Right atrium auricular region (tissue), 2 donors: ENCODE data around the gene RNF40. TPM values are rescaled to one million over a fixed set of nuclear protein-coding genes. Genes with fewer than 3 reads are reported as not detected.

Experiments
- DNase-seq: peaks from one replicate; pipeline ENCODE4 v3.0.0-alpha.2; 2019; ENCODE audit warnings: low spot score
- H3K27ac ChIP-seq, 2 donors: fragments of 200-600 bp; sonication (generic); 1 replicate in 1 of 2; 2 replicates in 1 of 2; pipeline ENCODE4 v1.5.1; 2016 to 2019
- H3K27me3 ChIP-seq, 2 donors: fragments of 200-600 bp; sonication (generic); one replicate each; pipeline versions ENCODE4 v1.5.1 to v1.6.0; 2017 to 2019
- H3K36me3 ChIP-seq: fragments of 200-600 bp; sonication (generic); one replicate; pipeline ENCODE4 v1.5.1; 2016
- H3K4me1 ChIP-seq, 2 donors: fragments of 200-600 bp; sonication (generic); one replicate each; pipeline versions ENCODE4 v1.5.1 to v1.6.0; 2017 to 2019
- H3K4me3 ChIP-seq, 2 donors: fragments of 200-600 bp; sonication (generic); 1 replicate in 1 of 2; 2 replicates in 1 of 2; pipeline ENCODE4 v1.5.1; 2017 to 2019; ENCODE audit warnings: mild to moderate bottlenecking in 1 of 2, moderate library complexity in 1 of 2
- H3K9me3 ChIP-seq, 2 donors: fragments of 200-600 bp; sonication (generic); one replicate each; pipeline ENCODE4 v1.5.1; 2019
- total RNA-seq, 2 donors: library from RNA; depleted of rRNA; stranded (reverse); fragments of >200 nt; gene quantifications; one replicate each; pipeline ENCODE4 v1.1.0, GENCODE V29; 2016
- TF ChIP-seq, protein P1 (sequence below), 2 donors: fragments of 200-600 bp; sonication (generic); IDR thresholded peaks; one replicate each; pipeline ENCODE4 v1.5.1; 2019; ENCODE audit warnings: antibody characterized with exemption in 2 of 2

The RNF40 gene
- total RNA-seq, 2 donors from 2014 or later: 48.5 to 59.5 TPM

- H3K27me3 ChIP-seq: no peaks in the 10 kb centered on the region
- no peak for DNase-seq
Observed at GRCh38 chr16:30783280-30784109, 21.4 kb downstream of the RNF40 start.

DNA sequence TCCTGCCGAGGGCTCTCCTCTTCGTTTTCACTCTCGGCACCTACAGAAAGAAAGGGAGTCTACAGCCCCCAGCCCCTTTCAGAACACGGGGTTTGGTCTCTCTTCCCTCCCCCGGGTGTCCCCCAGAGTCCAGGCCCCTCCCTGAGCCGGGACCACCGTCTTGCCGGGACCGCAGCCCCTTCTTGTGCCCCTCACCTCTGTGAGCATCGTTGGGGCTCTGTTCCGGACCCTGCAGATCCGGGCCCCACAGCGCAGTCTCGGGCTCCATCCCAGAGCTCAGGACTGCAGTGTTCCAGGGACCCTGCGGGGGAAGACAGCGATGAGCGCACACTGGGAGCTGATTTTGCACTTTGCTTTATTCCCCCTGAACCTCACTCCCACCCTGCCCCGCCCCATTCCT lies 22.1 kb downstream of the RNF40 start:
- DNase-seq: no peak
- no peaks in the 10 kb centered on the region for H3K27me3 ChIP-seq
- no peak overlapping the region for H3K27ac ChIP-seq
- no peak overlapping the region for H3K4me3 ChIP-seq
- no peaks in the 10 kb centered on the region for H3K9me3 ChIP-seq
- H3K36me3 ChIP-seq: peaks cover 25% of the 10 kb centered on the region
- H3K4me1 ChIP-seq: peaks cover 0 to 25% of the 10 kb centered on the region in 2 donors
- TF ChIP-seq, protein P1, sequence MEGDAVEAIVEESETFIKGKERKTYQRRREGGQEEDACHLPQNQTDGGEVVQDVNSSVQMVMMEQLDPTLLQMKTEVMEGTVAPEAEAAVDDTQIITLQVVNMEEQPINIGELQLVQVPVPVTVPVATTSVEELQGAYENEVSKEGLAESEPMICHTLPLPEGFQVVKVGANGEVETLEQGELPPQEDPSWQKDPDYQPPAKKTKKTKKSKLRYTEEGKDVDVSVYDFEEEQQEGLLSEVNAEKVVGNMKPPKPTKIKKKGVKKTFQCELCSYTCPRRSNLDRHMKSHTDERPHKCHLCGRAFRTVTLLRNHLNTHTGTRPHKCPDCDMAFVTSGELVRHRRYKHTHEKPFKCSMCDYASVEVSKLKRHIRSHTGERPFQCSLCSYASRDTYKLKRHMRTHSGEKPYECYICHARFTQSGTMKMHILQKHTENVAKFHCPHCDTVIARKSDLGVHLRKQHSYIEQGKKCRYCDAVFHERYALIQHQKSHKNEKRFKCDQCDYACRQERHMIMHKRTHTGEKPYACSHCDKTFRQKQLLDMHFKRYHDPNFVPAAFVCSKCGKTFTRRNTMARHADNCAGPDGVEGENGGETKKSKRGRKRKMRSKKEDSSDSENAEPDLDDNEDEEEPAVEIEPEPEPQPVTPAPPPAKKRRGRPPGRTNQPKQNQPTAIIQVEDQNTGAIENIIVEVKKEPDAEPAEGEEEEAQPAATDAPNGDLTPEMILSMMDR (IDR thresholded peaks at IDR 0.05): no peak

More at GRCh38 chr16:30783280-30784109, 21.4 kb downstream of the RNF40 start:
- Histone ChIP-seq H3K4me1 (peaks cover 0 to 25% of the 10 kb centered on the region in 2 donors), H3K9me3 (no peaks in the 10 kb centered on the region), H3K4me3 (no peak overlapping the region), H3K36me3 (peaks cover 25% of the 10 kb centered on the region), H3K27ac (no peak overlapping the region)
- TF ChIP-seq, protein P1 (IDR thresholded peaks at IDR 0.05): no peak

DNA sequence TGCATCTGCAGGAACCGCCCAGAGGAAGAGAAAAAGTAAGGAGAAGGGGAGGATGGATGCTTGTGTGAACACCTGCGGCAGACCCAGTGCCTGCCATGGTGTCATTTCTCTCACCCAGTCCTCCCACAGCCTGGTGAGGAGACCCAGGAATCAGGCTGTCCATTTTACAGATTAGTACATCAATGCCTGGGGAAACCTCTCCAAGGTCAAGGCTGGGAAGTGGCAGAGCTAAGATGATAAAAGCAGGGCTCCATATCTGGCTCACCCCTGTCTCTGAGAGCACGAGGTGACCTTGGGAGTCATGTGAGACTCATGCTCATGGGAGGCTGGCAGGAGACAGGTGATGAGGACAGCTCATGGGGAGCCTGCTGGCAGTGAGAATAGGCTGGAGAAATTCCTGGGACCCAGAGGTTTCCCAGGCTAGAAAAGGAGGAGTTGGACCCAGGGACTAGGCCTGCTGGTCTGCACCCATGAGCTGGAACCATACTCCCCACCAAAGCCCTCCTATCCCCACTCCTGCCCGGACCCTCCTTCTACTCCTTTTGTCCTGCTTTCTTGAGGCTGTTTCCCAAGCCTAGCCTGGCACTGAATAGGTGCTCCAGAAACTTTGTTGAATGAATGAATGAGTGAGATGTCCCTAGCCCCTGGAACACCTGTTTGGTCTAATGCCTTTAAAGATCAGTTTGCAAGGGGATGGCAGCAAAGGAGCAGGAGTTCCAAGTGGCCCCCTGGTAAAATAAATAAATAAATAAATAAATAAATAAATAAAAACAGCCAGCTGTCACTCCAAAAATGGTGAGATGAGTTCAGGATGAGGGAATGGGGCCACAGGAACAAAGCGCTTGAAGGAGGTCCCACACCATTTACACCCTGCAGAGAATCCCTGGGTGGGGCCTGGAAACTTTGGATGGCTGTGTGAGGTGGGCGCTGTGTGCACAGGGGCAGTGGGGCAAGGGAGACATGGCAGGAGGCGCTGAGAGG lies 23.3 kb downstream of the RNF40 start:
- TF ChIP-seq, protein P1 (IDR thresholded peaks at IDR 0.05): no peak
- Histone ChIP-seq H3K36me3 (peaks cover 25% of the 10 kb centered on the region), H3K4me3 (peak overlapping the region in 1 of 2 donors; percentile 93), H3K9me3 (no peaks in the 10 kb centered on the region), H3K27me3 (no peaks in the 10 kb centered on the region), H3K4me1 (peaks cover 0 to 25% of the 10 kb centered on the region in 2 donors), H3K27ac (peak overlapping the region; percentile 92 to 95)
- no peak for DNase-seq

GRCh38 chr16:30786115-30786935 lies 24.2 kb downstream of the RNF40 start:
- H3K36me3 ChIP-seq: peaks cover 25% of the 10 kb centered on the region
- TF ChIP-seq, protein P1 (IDR thresholded peaks at IDR 0.05): no peak
- H3K9me3 ChIP-seq: no peaks in the 10 kb centered on the region
- H3K27me3 ChIP-seq: no peaks in the 10 kb centered on the region
- peak overlapping the region; percentile 92 to 95 for H3K27ac ChIP-seq
- no peak for DNase-seq
- peaks cover 0 to 25% of the 10 kb centered on the region in 2 donors for H3K4me1 ChIP-seq
- peak overlapping the region; percentile 93 to 96 for H3K4me3 ChIP-seq
